GM12878 (cell line): ENCODE measurements around the gene SBNO1. TPM values are rescaled to one million over a fixed set of nuclear protein-coding genes. Genes with fewer than 3 reads are reported as not detected.

Experiments
- ATF3 ChIP-seq: IDR thresholded peaks from 2 replicates; pipeline ENCODE4 v1.6.1; 2011; ENCODE audit warnings: low read depth, mild to moderate bottlenecking, low read length, moderate library complexity, borderline replicate concordance; ENCODE audit errors: extremely low read depth
- CBFB ChIP-seq: IDR thresholded peaks from 2 replicates; pipeline ENCODE4 v1.6.1; 2016; ENCODE audit warnings: antibody characterized with exemption, low read depth
- CEBPB ChIP-seq, 2 experiments: fragments of 150-350 bp in 1 of 2; IDR thresholded peaks; 2 replicates each; pipeline ENCODE4 v1.6.1; 2012 to 2014; ENCODE audit warnings: low read depth in 2 of 2, low read length in 2 of 2, borderline replicate concordance in 1 of 2, inconsistent platforms in 1 of 2
- DPF2 ChIP-seq: fragments of 450-650 bp; IDR thresholded peaks from 2 replicates; pipeline ENCODE4 v1.6.1; 2017; ENCODE audit warnings: mild to moderate bottlenecking
- FOXM1 ChIP-seq: IDR thresholded peaks from 2 replicates; pipeline ENCODE4 v1.6.1; 2012; ENCODE audit warnings: low read depth, mild to moderate bottlenecking, inconsistent platforms, low read length, moderate library complexity
- JUND ChIP-seq: IDR thresholded peaks from 2 replicates; pipeline ENCODE4 v1.6.1; 2012; ENCODE audit warnings: low read depth, mild to moderate bottlenecking, low read length, improper control_type of control experiment, moderate library complexity
- NBN ChIP-seq: fragments of 450-650 bp; IDR thresholded peaks from 2 replicates; pipeline ENCODE4 v1.6.1; 2016
- NFYA ChIP-seq: IDR thresholded peaks from 2 replicates; pipeline ENCODE4 v1.6.1; 2011; ENCODE audit warnings: low read depth, mild to moderate bottlenecking, low read length, improper control_type of control experiment, borderline replicate concordance
- PKNOX1 ChIP-seq: fragments of 450-650 bp; IDR thresholded peaks from 2 replicates; pipeline ENCODE4 v1.6.1; 2016; ENCODE audit warnings: mild to moderate bottlenecking
- RELB ChIP-seq: fragments of 450-650 bp; IDR thresholded peaks from 2 replicates; pipeline ENCODE4 v1.6.1; 2017; ENCODE audit warnings: low read depth, mild to moderate bottlenecking, moderate library complexity
- SIN3A ChIP-seq: IDR thresholded peaks from 2 replicates; pipeline ENCODE4 v1.6.1; 2012; ENCODE audit warnings: low read depth, low read length, improper control_type of control experiment
- TARDBP ChIP-seq: IDR thresholded peaks from 2 replicates; pipeline ENCODE4 v1.6.1; 2016; ENCODE audit warnings: borderline replicate concordance
- TBL1XR1 ChIP-seq: IDR thresholded peaks from 2 replicates; pipeline ENCODE4 v1.6.1; 2012; ENCODE audit warnings: low read depth, low read length, improper control_type of control experiment
- ZBED1 ChIP-seq: IDR thresholded peaks from 2 replicates; pipeline ENCODE4 v1.6.1; 2016; ENCODE audit warnings: borderline replicate concordance
- ZNF24 ChIP-seq: fragments of 450-650 bp; IDR thresholded peaks from 2 replicates; pipeline ENCODE4 v1.6.1; 2017; ENCODE audit warnings: antibody characterized with exemption, mild to moderate bottlenecking
- ZSCAN29 ChIP-seq: fragments of 450-650 bp; IDR thresholded peaks from 2 replicates; pipeline ENCODE4 v1.6.1; 2017; ENCODE audit warnings: mild to moderate bottlenecking, moderate library complexity
- polyA plus RNA-seq, 11 experiments: library from polyadenylated mRNA; depleted of rRNA in 4 of 11; unstranded in 6 of 11; stranded (reverse) in 5 of 11; fragments of >200 nt; fragmentation: Nextera tagmentation in 4 of 11; fragmentation: Illumina TruSeq in 1 of 11; extraction: Ambion mirVana in 4 of 11; extraction: Trizol in 1 of 11; gene quantifications; 1 replicate in 1 of 11; 2 replicates in 10 of 11; pipeline versions ENCODE4 v1.2.1 to v1.2.3, GENCODE V29; 2011 to 2016; ENCODE audit warnings: inconsistent platforms in 2 of 11, missing spikeins in 2 of 11, low read depth in 1 of 11
- total RNA-seq, 4 experiments: library from RNA; depleted of rRNA in 3 of 4; stranded (reverse); fragments of >200 nt in 3 of 4; fragmentation: Illumina TruSeq in 1 of 4; extraction: Trizol in 1 of 4; gene quantifications; 2 replicates each; pipeline versions ENCODE4 v1.2.1 to v1.2.3, GENCODE V29; 2013 to 2021
- TF ChIP-seq, protein P1 (sequence below): fragments of 450-650 bp; IDR thresholded peaks from 2 replicates; pipeline ENCODE4 v1.6.1; 2018; ENCODE audit warnings: borderline replicate concordance, mild to moderate bottlenecking; ENCODE audit not compliant: partially characterized antibody
- TF ChIP-seq, protein P2 (sequence below): fragments of 450-650 bp; IDR thresholded peaks from 2 replicates; pipeline ENCODE4 v1.6.1; 2016; ENCODE audit warnings: mild to moderate bottlenecking
- TF ChIP-seq, protein P3 (sequence below): IDR thresholded peaks from 2 replicates; pipeline ENCODE4 v1.6.1; 2011; ENCODE audit warnings: borderline replicate concordance, low read depth, mild to moderate bottlenecking, moderate library complexity, low read length; ENCODE audit not compliant: insufficient read depth, poor library complexity, severe bottlenecking
- TF ChIP-seq, protein P4 (sequence below): fragments of 450-650 bp; conservative IDR thresholded peaks from 2 replicates; pipeline ENCODE4 v1.6.1; 2017; ENCODE audit warnings: mild to moderate bottlenecking, moderate library complexity

SBNO1 gene
- total and polyA plus RNA-seq, 10 of the 15 experiments (the other 5 are each of a cell fraction or from before 2014, with no cell fraction given) = 7.5 to 39.7 (median 20.9) TPM

DNA sequence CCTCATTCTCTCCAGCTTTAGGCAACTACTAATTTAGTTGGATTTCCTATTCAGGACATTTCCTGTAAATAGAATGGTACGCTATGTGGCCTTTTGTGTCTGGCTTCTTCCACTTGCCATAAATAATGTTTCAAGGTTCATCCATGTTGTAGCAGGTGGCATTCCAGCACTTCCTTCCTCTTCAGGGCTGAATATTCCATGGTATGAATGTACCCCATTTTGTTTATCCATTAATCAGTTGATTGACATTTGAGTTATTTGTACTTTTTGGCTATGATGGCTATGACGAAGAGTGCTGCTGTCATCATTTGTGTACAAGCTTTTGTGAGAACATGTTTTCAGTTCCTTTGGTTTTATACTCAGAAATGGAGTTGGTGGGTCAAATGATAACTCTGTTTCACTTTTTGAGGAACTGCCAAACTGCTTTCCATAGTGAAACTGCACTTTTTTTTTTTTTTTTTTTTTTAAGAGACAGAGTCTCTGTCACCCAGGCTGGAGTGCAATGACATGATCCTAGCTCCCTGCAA, 86.5 kb downstream of the SBNO1 start (continued):
- TF ChIP-seq DPF2 = peak; percentile 51
- no peak for TF ChIP-seq NFYA
- no peak for TF ChIP-seq CEBPB (IDR thresholded peaks at IDR 0.05; ENCODE audit: borderline replicate concordance in 1 of 2, low read depth in 2 of 2, low read length in 2 of 2)
- TF ChIP-seq FOXM1 = peak; percentile 80
- no peak for TF ChIP-seq ZNF24
- no peak for TF ChIP-seq ZSCAN29
- no peak for TF ChIP-seq ATF3
- peak; percentile 59; the same call in 1 of the 2 replicates for TF ChIP-seq JUND
- peak; percentile 94 for TF ChIP-seq PKNOX1
- TF ChIP-seq, protein P1, sequence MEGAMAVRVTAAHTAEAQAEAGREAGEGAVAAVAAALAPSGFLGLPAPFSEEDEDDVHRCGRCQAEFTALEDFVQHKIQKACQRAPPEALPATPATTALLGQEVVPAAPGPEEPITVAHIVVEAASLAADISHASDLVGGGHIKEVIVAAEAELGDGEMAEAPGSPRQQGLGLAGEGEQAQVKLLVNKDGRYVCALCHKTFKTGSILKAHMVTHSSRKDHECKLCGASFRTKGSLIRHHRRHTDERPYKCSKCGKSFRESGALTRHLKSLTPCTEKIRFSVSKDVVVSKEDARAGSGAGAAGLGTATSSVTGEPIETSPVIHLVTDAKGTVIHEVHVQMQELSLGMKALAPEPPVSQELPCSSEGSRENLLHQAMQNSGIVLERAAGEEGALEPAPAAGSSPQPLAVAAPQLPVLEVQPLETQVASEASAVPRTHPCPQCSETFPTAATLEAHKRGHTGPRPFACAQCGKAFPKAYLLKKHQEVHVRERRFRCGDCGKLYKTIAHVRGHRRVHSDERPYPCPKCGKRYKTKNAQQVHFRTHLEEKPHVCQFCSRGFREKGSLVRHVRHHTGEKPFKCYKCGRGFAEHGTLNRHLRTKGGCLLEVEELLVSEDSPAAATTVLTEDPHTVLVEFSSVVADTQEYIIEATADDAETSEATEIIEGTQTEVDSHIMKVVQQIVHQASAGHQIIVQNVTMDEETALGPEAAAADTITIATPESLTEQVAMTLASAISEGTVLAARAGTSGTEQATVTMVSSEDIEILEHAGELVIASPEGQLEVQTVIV = no peak
- peak; percentile 79 for TF ChIP-seq TBL1XR1
- 0 out of 2 replicates have a peak, but pooled peaks have one; percentile 33 for TF ChIP-seq CBFB
- TF ChIP-seq, protein P2, sequence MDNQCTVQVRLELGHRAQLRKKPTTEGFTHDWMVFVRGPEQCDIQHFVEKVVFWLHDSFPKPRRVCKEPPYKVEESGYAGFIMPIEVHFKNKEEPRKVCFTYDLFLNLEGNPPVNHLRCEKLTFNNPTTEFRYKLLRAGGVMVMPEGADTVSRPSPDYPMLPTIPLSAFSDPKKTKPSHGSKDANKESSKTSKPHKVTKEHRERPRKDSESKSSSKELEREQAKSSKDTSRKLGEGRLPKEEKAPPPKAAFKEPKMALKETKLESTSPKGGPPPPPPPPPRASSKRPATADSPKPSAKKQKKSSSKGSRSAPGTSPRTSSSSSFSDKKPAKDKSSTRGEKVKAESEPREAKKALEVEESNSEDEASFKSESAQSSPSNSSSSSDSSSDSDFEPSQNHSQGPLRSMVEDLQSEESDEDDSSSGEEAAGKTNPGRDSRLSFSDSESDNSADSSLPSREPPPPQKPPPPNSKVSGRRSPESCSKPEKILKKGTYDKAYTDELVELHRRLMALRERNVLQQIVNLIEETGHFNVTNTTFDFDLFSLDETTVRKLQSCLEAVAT = peak; percentile 58
- TF ChIP-seq, protein P3, sequence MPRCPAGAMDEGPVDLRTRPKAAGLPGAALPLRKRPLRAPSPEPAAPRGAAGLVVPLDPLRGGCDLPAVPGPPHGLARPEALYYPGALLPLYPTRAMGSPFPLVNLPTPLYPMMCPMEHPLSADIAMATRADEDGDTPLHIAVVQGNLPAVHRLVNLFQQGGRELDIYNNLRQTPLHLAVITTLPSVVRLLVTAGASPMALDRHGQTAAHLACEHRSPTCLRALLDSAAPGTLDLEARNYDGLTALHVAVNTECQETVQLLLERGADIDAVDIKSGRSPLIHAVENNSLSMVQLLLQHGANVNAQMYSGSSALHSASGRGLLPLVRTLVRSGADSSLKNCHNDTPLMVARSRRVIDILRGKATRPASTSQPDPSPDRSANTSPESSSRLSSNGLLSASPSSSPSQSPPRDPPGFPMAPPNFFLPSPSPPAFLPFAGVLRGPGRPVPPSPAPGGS = no peak
- no peak for TF ChIP-seq TARDBP
- TF ChIP-seq SIN3A = no peak
- peak; percentile 89 for TF ChIP-seq NBN
- peak; percentile 61; the same call in 1 of the 2 replicates for TF ChIP-seq ZBED1
- peak; percentile 84 for TF ChIP-seq RELB
- TF ChIP-seq, protein P4, sequence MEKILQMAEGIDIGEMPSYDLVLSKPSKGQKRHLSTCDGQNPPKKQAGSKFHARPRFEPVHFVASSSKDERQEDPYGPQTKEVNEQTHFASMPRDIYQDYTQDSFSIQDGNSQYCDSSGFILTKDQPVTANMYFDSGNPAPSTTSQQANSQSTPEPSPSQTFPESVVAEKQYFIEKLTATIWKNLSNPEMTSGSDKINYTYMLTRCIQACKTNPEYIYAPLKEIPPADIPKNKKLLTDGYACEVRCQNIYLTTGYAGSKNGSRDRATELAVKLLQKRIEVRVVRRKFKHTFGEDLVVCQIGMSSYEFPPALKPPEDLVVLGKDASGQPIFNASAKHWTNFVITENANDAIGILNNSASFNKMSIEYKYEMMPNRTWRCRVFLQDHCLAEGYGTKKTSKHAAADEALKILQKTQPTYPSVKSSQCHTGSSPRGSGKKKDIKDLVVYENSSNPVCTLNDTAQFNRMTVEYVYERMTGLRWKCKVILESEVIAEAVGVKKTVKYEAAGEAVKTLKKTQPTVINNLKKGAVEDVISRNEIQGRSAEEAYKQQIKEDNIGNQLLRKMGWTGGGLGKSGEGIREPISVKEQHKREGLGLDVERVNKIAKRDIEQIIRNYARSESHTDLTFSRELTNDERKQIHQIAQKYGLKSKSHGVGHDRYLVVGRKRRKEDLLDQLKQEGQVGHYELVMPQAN = no peak
